ENCODE data around the gene MCM3AP.

GRCh38 chr21:46228345-46229051 lies 56.9 kb downstream of the MCM3AP start, which contains the start of gene LSS:
- no peak for TF ChIP-seq YY1 (IDR thresholded peaks at IDR 0.05; ENCODE audit: insufficient read depth, insufficient read length)
- no peak for TF ChIP-seq ZNF274 (IDR thresholded peaks at IDR 0.05; ENCODE audit: low read depth, low read length)
- no peak for TF ChIP-seq SUZ12 (IDR thresholded peaks at IDR 0.05; ENCODE audit: extremely low read depth, insufficient read depth, insufficient read length)

Data from NT2/D1 (cell line).